H1 (cell line): ENCODE measurements around the gene FKBP2. TPM values are rescaled to one million over a fixed set of nuclear protein-coding genes. Genes with fewer than 3 reads are reported as not detected.

Experiments used
- CTCF ChIA-PET: fragments of 300-600 bp; sonication (Branson Sonifier 250); formaldehyde crosslinking; loops from one replicate; lab custom pipeline; 2021; ENCODE audit not compliant: partially characterized antibody; lab: Charles Lee
- POLR2A ChIA-PET: fragments of 300-600 bp; sonication (Branson Sonifier 250); formaldehyde crosslinking; loops from one replicate; lab custom pipeline; 2021; ENCODE audit warnings: inconsistent platforms; ENCODE audit not compliant: partially characterized antibody; lab: Charles Lee
- DNase-seq, 2 experiments: peaks; one replicate each; pipeline versions ENCODE4 v3.0.0 to v3.0.0-alpha.2; 2010 to 2022; ENCODE audit warnings: low spot score in 2 of 2, low read depth in 1 of 2, mixed read lengths in 1 of 2
- FAIRE-seq: peaks from 2 replicates; lab custom pipeline; 2011; peaks lifted over from hg19 to GRCh38; lab: Jason Lieb, UNC
- H2AFZ ChIP-seq: 2 replicates; pipeline ENCODE4 v1.8.1; 2012; ENCODE audit warnings: low read length, inconsistent platforms
- H2AK5ac ChIP-seq: 2 replicates; pipeline ENCODE4 v1.6.1; 2013; ENCODE audit warnings: low read depth, low read length
- H2BK120ac ChIP-seq: replicated peaks from 2 replicates; pipeline ENCODE3; 2013; ENCODE audit warnings: low read depth, low read length, inconsistent platforms
- H2BK12ac ChIP-seq: 2 replicates; pipeline ENCODE4 v1.6.1; 2013; ENCODE audit warnings: low read depth, low read length
- H2BK15ac ChIP-seq: 2 replicates; pipeline ENCODE4 v1.6.1; 2013; ENCODE audit warnings: low read length
- H2BK20ac ChIP-seq: 2 replicates; pipeline ENCODE4 v1.6.1; 2013; ENCODE audit warnings: low read length
- H2BK5ac ChIP-seq: 2 replicates; pipeline ENCODE4 v1.6.1; 2013; ENCODE audit warnings: low read depth, low read length
- H3K14ac ChIP-seq: 2 replicates; pipeline ENCODE4 v1.6.1; 2013; ENCODE audit warnings: inconsistent platforms; ENCODE audit not compliant: insufficient read length
- H3K18ac ChIP-seq: 2 replicates; pipeline ENCODE4 v1.6.1; 2013; ENCODE audit warnings: low read length; ENCODE audit errors: extremely low read depth
- H3K23ac ChIP-seq: 2 replicates; pipeline ENCODE4 v1.6.1; 2013; ENCODE audit warnings: inconsistent platforms; ENCODE audit not compliant: insufficient read length
- H3K23me2 ChIP-seq: 2 replicates; pipeline ENCODE4 v1.6.1; 2013; ENCODE audit warnings: low read depth, low read length
- H3K27ac ChIP-seq: 2 replicates; pipeline ENCODE4 v1.6.1; 2011; ENCODE audit warnings: low read depth, low read length, inconsistent platforms
- H3K27me3 ChIP-seq, 4 experiments: replicated peaks in 1 of 4; 1 replicate in 1 of 4; 2 replicates in 3 of 4; pipeline versions ENCODE4 v1.6.1 to v1.8.1; 2011 to 2013; ENCODE audit warnings: low read length in 3 of 4, mild to moderate bottlenecking in 3 of 4, inconsistent platforms in 2 of 4, mixed read lengths in 2 of 4, moderate library complexity in 1 of 4; ENCODE audit not compliant: control insufficient read depth in 3 of 4, insufficient read depth in 3 of 4; ENCODE audit errors: extremely low read depth in 1 of 4
- H3K36me3 ChIP-seq, 4 experiments: 2 replicates each; pipeline versions ENCODE4 v1.6.1 to v1.8.1; 2011 to 2013; ENCODE audit warnings: mild to moderate bottlenecking in 4 of 4, low read length in 3 of 4, moderate library complexity in 2 of 4, control low read depth in 1 of 4, inconsistent platforms in 1 of 4; ENCODE audit not compliant: insufficient read depth in 4 of 4, control insufficient read depth in 2 of 4
- H3K4ac ChIP-seq: replicated peaks from 2 replicates; pipeline ENCODE3; 2013; ENCODE audit warnings: low read length, low read depth, mixed read lengths, inconsistent platforms; ENCODE audit not compliant: insufficient read length
- H3K4me1 ChIP-seq, 4 experiments: replicated peaks in 1 of 4; 1 replicate in 1 of 4; 2 replicates in 3 of 4; pipeline versions ENCODE4 v1.6.1 to v1.8.1; 2011 to 2013; ENCODE audit warnings: low read length in 3 of 4, inconsistent platforms in 2 of 4, mixed read lengths in 1 of 4; ENCODE audit not compliant: insufficient read depth in 4 of 4, control insufficient read depth in 3 of 4
- H3K4me2 ChIP-seq, 2 experiments: 2 replicates each; pipeline versions ENCODE4 v1.6.1 to v1.8.1; 2011 to 2013; ENCODE audit warnings: low read depth in 2 of 2, low read length in 2 of 2, control low read depth in 1 of 2, inconsistent platforms in 1 of 2, mild to moderate bottlenecking in 1 of 2; ENCODE audit not compliant: insufficient read depth in 1 of 2
- H3K4me3 ChIP-seq, 4 experiments: fragments of 200-600, 300-600 bp in 1 of 4; sonication (generic), shearing (Covaris generic), sonication (Bioruptor Twin) in 1 of 4; 2 replicates each; pipeline versions ENCODE4 v1.5.1 to v1.8.1; 2011 to 2016; ENCODE audit warnings: low read length in 4 of 4, low read depth in 3 of 4, control low read depth in 2 of 4, inconsistent platforms in 2 of 4, mild to moderate bottlenecking in 2 of 4, mixed read lengths in 1 of 4, moderate library complexity in 1 of 4; ENCODE audit not compliant: insufficient read depth in 2 of 4; ENCODE audit errors: extremely low read depth in 1 of 4
- H3K56ac ChIP-seq: replicated peaks from 2 replicates; pipeline ENCODE3; 2013; ENCODE audit warnings: low read depth, mild to moderate bottlenecking, mixed read lengths, low read length, inconsistent platforms; ENCODE audit not compliant: insufficient read length
- H3K79me1 ChIP-seq: 2 replicates; pipeline ENCODE4 v1.6.1; 2013; ENCODE audit warnings: low read depth, low read length, control low read depth
- H3K79me2 ChIP-seq, 2 experiments: 2 replicates each; pipeline versions ENCODE4 v1.6.1 to v1.8.1; 2012 to 2013; ENCODE audit warnings: low read length in 2 of 2, mild to moderate bottlenecking in 2 of 2, inconsistent platforms in 1 of 2; ENCODE audit not compliant: insufficient read depth in 2 of 2, control insufficient read depth in 1 of 2
- H3K9ac ChIP-seq, 4 experiments: replicated peaks in 1 of 4; 1 replicate in 1 of 4; 2 replicates in 3 of 4; pipeline versions ENCODE4 v1.6.1 to v1.8.1; 2011 to 2013; ENCODE audit warnings: low read depth in 3 of 4, low read length in 3 of 4, control low read depth in 2 of 4, mild to moderate bottlenecking in 2 of 4, moderate library complexity in 2 of 4, inconsistent platforms in 1 of 4; ENCODE audit errors: extremely low read depth in 1 of 4
- H3K9me3 ChIP-seq, 2 experiments: 2 replicates each; pipeline versions ENCODE4 v1.6.1 to v1.8.1; 2012 to 2013; ENCODE audit warnings: mild to moderate bottlenecking in 2 of 2, moderate library complexity in 2 of 2, control low read depth in 1 of 2, inconsistent platforms in 1 of 2, low read depth in 1 of 2, low read length in 1 of 2, mixed read lengths in 1 of 2; ENCODE audit not compliant: insufficient read depth in 2 of 2
- H4K20me1 ChIP-seq, 2 experiments: replicated peaks in 1 of 2; 2 replicates each; pipeline versions ENCODE3 to v1.8.1; 2011 to 2013; ENCODE audit warnings: inconsistent platforms in 2 of 2, low read length in 2 of 2, mild to moderate bottlenecking in 1 of 2; ENCODE audit not compliant: insufficient read depth in 2 of 2, control insufficient read depth in 1 of 2
- H4K5ac ChIP-seq: 2 replicates; pipeline ENCODE4 v1.6.1; 2013; ENCODE audit warnings: low read length, low read depth, mixed read lengths, inconsistent platforms; ENCODE audit not compliant: insufficient read length
- H4K8ac ChIP-seq: 2 replicates; pipeline ENCODE4 v1.8.0; 2013; ENCODE audit warnings: mild to moderate bottlenecking, moderate library complexity, low read length, inconsistent platforms; ENCODE audit not compliant: insufficient read depth; ENCODE audit errors: extremely low read depth
- H4K91ac ChIP-seq: replicated peaks from 2 replicates; pipeline ENCODE3; 2013; ENCODE audit warnings: low read length, mixed read lengths, inconsistent platforms; ENCODE audit not compliant: insufficient read length
- CBX8 ChIP-seq: fragments of 300-800, 300-1000 bp; sonication (generic); IDR thresholded peaks from 2 replicates; pipeline ENCODE4 v1.7.1; 2016; ENCODE audit warnings: low read depth, low read length, borderline replicate concordance
- EP300 ChIP-seq, 2 experiments: IDR thresholded peaks; 1 replicate in 1 of 2; 2 replicates in 1 of 2; pipeline ENCODE4 v1.6.1; 2011 to 2012; ENCODE audit warnings: low read depth in 2 of 2, low read length in 2 of 2, mild to moderate bottlenecking in 2 of 2, borderline replicate concordance in 1 of 2, inconsistent platforms in 1 of 2, moderate library complexity in 1 of 2
- SIN3A ChIP-seq, 2 experiments: IDR thresholded peaks in 1 of 2; conservative IDR thresholded peaks in 1 of 2; 2 replicates each; pipeline ENCODE4 v1.6.1; 2011 to 2012; ENCODE audit warnings: low read length in 2 of 2, improper control_type of control experiment in 1 of 2, low read depth in 1 of 2, mild to moderate bottlenecking in 1 of 2
- TAF1 ChIP-seq: IDR thresholded peaks from 2 replicates; pipeline ENCODE4 v1.6.1; 2011; ENCODE audit warnings: mild to moderate bottlenecking, low read depth, low read length
- TBP ChIP-seq: IDR thresholded peaks from 2 replicates; pipeline ENCODE4 v1.6.1; 2011; ENCODE audit warnings: low read depth, low read length, improper control_type of control experiment
- WGBS, 2 experiments: shearing (Covaris generic) in 1 of 2; methylation state at CpG; one replicate each; pipeline versions ENCODE4 v1.1.6 to v1.1.7; 2013 to 2015; ENCODE audit warnings: low lambda C conversion rate in 2 of 2, mixed read lengths in 2 of 2, inconsistent platforms in 1 of 2, low coverage in 1 of 2, missing lambda C conversion rate in 1 of 2; ENCODE audit not compliant: insufficient replicate concordance in 2 of 2, insufficient coverage in 1 of 2, insufficient read length in 1 of 2; ENCODE audit errors: extremely low coverage in 1 of 2, missing lambda C conversion rate in 1 of 2; 5-methylcytosine and 5-hydroxymethylcytosine counted together
- polyA plus RNA-seq, 7 experiments: library from polyadenylated mRNA; depleted of rRNA in 3 of 7; stranded (reverse) in 5 of 7; unstranded in 2 of 7; fragments of >200 nt in 5 of 7; fragments of 200-250 nt in 2 of 7; gene quantifications; 1 replicate in 5 of 7; 2 replicates in 1 of 7; 4 replicates in 1 of 7; pipeline versions ENCODE4 v1.2.1 to v1.2.3, GENCODE V29; 2011 to 2013; ENCODE audit warnings: missing spikeins in 2 of 7, mixed read lengths in 2 of 7
- total RNA-seq: library from RNA; stranded (reverse); fragmentation: NEBNext Ultra II Directional; extraction: Animal tissue kit (Norgen Biotek cat#: 25700); gene quantifications from 2 replicates; pipeline ENCODE4 v1.2.1, GENCODE V29; 2021

Gene FKBP2
- total and polyA plus RNA-seq, 2 of the 8 experiments (the other 6 are each of a cell fraction or from before 2014, with no cell fraction given): 41.7 to 52.5 TPM

DNA sequence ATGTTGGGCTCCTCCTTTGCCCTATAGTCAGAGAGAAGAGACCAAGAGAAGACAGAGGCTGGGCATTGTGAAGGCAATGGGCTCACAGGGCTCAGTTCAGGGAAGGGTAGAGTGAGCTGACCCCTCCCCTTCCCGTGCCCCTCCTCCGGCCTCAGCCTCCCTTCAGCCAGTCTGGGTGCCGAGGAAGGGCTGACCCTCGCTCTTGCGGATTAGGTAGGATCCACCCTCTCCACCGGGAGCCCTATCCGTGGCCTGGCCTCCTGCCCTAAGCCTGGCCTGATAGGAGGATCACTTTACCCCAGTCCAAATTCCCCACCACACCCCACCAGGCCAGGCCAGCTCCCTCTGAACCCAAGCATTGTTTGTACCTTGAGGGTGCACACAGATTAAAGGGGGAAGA is 7.7 kb downstream of the FKBP2 start:
- H3K4me2 ChIP-seq: peak overlapping the region; percentile 73 to 99; a peak in 3 of 4 replicates
- H3K27ac ChIP-seq: peak overlapping the region; percentile 69; the same call in 1 of the 2 replicates
- no peaks in the 10 kb centered on the region for H3K9me3 ChIP-seq
- H2BK120ac ChIP-seq: no peak overlapping the region
- H2BK15ac ChIP-seq: peak overlapping the region; percentile 97; the same call in 1 of the 2 replicates
- H4K8ac ChIP-seq: no peak overlapping the region
- FAIRE-seq (no peak), DNase-seq (peak in 1 of 2 experiments; percentile 70)
- no peak overlapping the region for H2AFZ ChIP-seq
- ChIA-PET CTCF (interaction anchor here (0.8 to 10.0 kb wide), 8 partner anchors 15 to 1006 kb away, joined by 3 to 102 read pairs (median 6); partner anchors contain the start of genes CATSPERZ, ESRRA, FERMT3 and VEGFB), POLR2A (interaction anchor here (0.7 to 13.1 kb wide), 12 partner anchors 11 to 331 kb away, joined by 3 to 352 read pairs (median 6); partner anchors contain the start of genes BAD, DNAJC4, ESRRA and GPR137)
- H3K23me2 ChIP-seq: peaks cover 20% of the 10 kb centered on the region
- H3K79me2 ChIP-seq: peaks cover 6 to 33% of the 10 kb centered on the region in 2 experiments; a peak in 3 of 4 replicates
- H3K79me1 ChIP-seq: peaks cover 9% of the 10 kb centered on the region
- H4K91ac ChIP-seq: peak overlapping the region; percentile 59
- peaks cover 6 to 15% of the 10 kb centered on the region in 2 experiments for H4K20me1 ChIP-seq
- H3K56ac ChIP-seq: peak overlapping the region; percentile 1
- H3K4me1 ChIP-seq: peaks cover 0 to 47% (median 35%) of the 10 kb centered on the region in 4 experiments; a peak in 6 of 7 replicates
- H2BK20ac ChIP-seq: peak overlapping the region; percentile 88; the same call in 1 of the 2 replicates
- H2BK12ac ChIP-seq: no peak overlapping the region
- no peaks in the 10 kb centered on the region for H3K27me3 ChIP-seq
- peaks cover 0 to 12% (median 4%) of the 10 kb centered on the region in 4 experiments; a peak in 4 of 8 replicates for H3K36me3 ChIP-seq
- no peak for TF ChIP-seq CBX8
- 0 out of 2 replicates have a peak, but pooled peaks have one; percentile 11 for TF ChIP-seq TAF1
- no peak for TF ChIP-seq SIN3A (conservative IDR thresholded peaks at IDR 0.05 in 1 of 2, IDR thresholded peaks at IDR 0.05 in 1 of 2; ENCODE audit: low read depth in 1 of 2, low read length in 2 of 2)
- TF ChIP-seq EP300 (IDR thresholded peaks at IDR 0.05; ENCODE audit: borderline replicate concordance in 1 of 2, low read depth in 2 of 2, low read length in 2 of 2): no peak
- peak; percentile 42; the same call in 1 of the 2 replicates for TF ChIP-seq TBP
- no peak overlapping the region for H3K9ac ChIP-seq
- no peak overlapping the region for H3K14ac ChIP-seq
- WGBS, 2 experiments: 53% methylated on average over 5 of the region's 7 CpGs; no CpG with 5 or more reads in 1 of the 2 experiments
- H2AK5ac ChIP-seq: peak overlapping the region; percentile 18; the same call in 1 of the 2 replicates
- no peak overlapping the region for H4K5ac ChIP-seq
- peak overlapping the region; percentile 20; the same call in 1 of the 2 replicates for H3K18ac ChIP-seq
- H3K4me3 ChIP-seq: peak overlapping the region in 2 of 4 experiments; percentile 5 to 83; a peak in 2 of 8 replicates
- no peak overlapping the region for H3K23ac ChIP-seq
- peak overlapping the region; percentile 28 for H3K4ac ChIP-seq
- H2BK5ac ChIP-seq: peak overlapping the region; percentile 88; the same call in 1 of the 2 replicates
